H1 (cell line): ENCODE results near the gene PLEKHG2. TPM values are rescaled to one million over a fixed set of nuclear protein-coding genes. Genes with fewer than 3 reads are reported as not detected.

ENCODE experiments used
- ASH2L ChIP-seq: fragments of 200-600, 300-600 bp; sonication (generic); IDR thresholded peaks from one replicate; pipeline ENCODE4 v1.7.1; 2017; ENCODE audit warnings: low read length
- ATF3 ChIP-seq: IDR thresholded peaks from 2 replicates; pipeline ENCODE4 v1.6.1; 2011; ENCODE audit warnings: low read depth, mild to moderate bottlenecking, low read length; ENCODE audit not compliant: insufficient read depth
- CBX5 ChIP-seq: fragments of 300-800, 300-1000 bp; sonication (generic); IDR thresholded peaks from 2 replicates; pipeline ENCODE4 v1.7.1; 2016; ENCODE audit warnings: antibody characterized with exemption, low read length, low read depth
- CREB1 ChIP-seq: IDR thresholded peaks from 2 replicates; pipeline ENCODE4 v1.6.1; 2012; ENCODE audit warnings: inconsistent platforms
- EZH2 ChIP-seq: fragments of 200-600 bp; sonication (generic); IDR thresholded peaks from 2 replicates; pipeline ENCODE4 v1.7.1; 2012; ENCODE audit warnings: low read depth, mild to moderate bottlenecking, moderate library complexity, low read length, inconsistent platforms; ENCODE audit not compliant: severe bottlenecking
- GABPA ChIP-seq: IDR thresholded peaks from 2 replicates; pipeline ENCODE4 v1.6.1; 2011; ENCODE audit warnings: mild to moderate bottlenecking, low read length, moderate library complexity, borderline replicate concordance; ENCODE audit not compliant: insufficient read depth
- HDAC2 ChIP-seq, 2 experiments: fragments of 300-600 bp in 1 of 2; sonication (generic) in 1 of 2; IDR thresholded peaks; 2 replicates each; pipeline ENCODE4 v1.6.1; 2011 to 2012; ENCODE audit warnings: low read depth in 2 of 2, low read length in 2 of 2, mild to moderate bottlenecking in 2 of 2, moderate library complexity in 2 of 2, borderline replicate concordance in 1 of 2, inconsistent platforms in 1 of 2
- JUN ChIP-seq: IDR thresholded peaks from 2 replicates; pipeline ENCODE4 v1.6.1; 2011; ENCODE audit warnings: low read depth, mild to moderate bottlenecking, improper control_type of control experiment, low read length
- KDM4A ChIP-seq: IDR thresholded peaks from one replicate; pipeline ENCODE4 v1.7.1; 2012; ENCODE audit warnings: low read depth, mild to moderate bottlenecking, moderate library complexity, low read length, inconsistent platforms; ENCODE audit not compliant: severe bottlenecking
- MAFK ChIP-seq: IDR thresholded peaks from 2 replicates; pipeline ENCODE4 v1.6.1; 2012; ENCODE audit warnings: low read depth, mild to moderate bottlenecking, improper control_type of control experiment, low read length
- POLR2A ChIP-seq, 2 experiments: IDR thresholded peaks; 1 replicate in 1 of 2; 2 replicates in 1 of 2; pipeline ENCODE4 v1.6.1; 2011; ENCODE audit warnings: low read depth in 2 of 2, low read length in 2 of 2, mild to moderate bottlenecking in 2 of 2; ENCODE audit errors: control extremely low read depth in 1 of 2
- POLR2AphosphoS5 ChIP-seq: IDR thresholded peaks from 2 replicates; pipeline ENCODE4 v1.6.1; 2011; ENCODE audit warnings: low read depth, low read length
- RAD21 ChIP-seq, 2 experiments: IDR thresholded peaks in 1 of 2; conservative IDR thresholded peaks in 1 of 2; 2 replicates each; pipeline ENCODE4 v1.6.1; 2011; ENCODE audit warnings: low read depth in 2 of 2, low read length in 2 of 2, improper control_type of control experiment in 1 of 2, inconsistent platforms in 1 of 2, mild to moderate bottlenecking in 1 of 2, moderate library complexity in 1 of 2
- RXRA ChIP-seq: IDR thresholded peaks from 2 replicates; pipeline ENCODE4 v1.6.1; 2011; ENCODE audit warnings: low read depth, mild to moderate bottlenecking, low read length, moderate library complexity; ENCODE audit not compliant: insufficient read depth
- SAP30 ChIP-seq: fragments of 300-600 bp; sonication (generic); IDR thresholded peaks from 2 replicates; pipeline ENCODE4 v1.7.1; 2012; ENCODE audit warnings: low read length, moderate library complexity, mild to moderate bottlenecking, inconsistent platforms; ENCODE audit not compliant: insufficient read depth, insufficient replicate concordance
- SIN3A ChIP-seq, 2 experiments: IDR thresholded peaks in 1 of 2; conservative IDR thresholded peaks in 1 of 2; 2 replicates each; pipeline ENCODE4 v1.6.1; 2011 to 2012; ENCODE audit warnings: low read length in 2 of 2, improper control_type of control experiment in 1 of 2, low read depth in 1 of 2, mild to moderate bottlenecking in 1 of 2
- SIX5 ChIP-seq: IDR thresholded peaks from 2 replicates; pipeline ENCODE4 v1.6.1; 2011; ENCODE audit warnings: mild to moderate bottlenecking, low read depth, low read length
- SP1 ChIP-seq: IDR thresholded peaks from 2 replicates; pipeline ENCODE4 v1.6.1; 2011; ENCODE audit warnings: low read depth, low read length
- SRF ChIP-seq: IDR thresholded peaks from 2 replicates; pipeline ENCODE4 v1.6.1; 2011; ENCODE audit warnings: mild to moderate bottlenecking, low read depth, low read length, moderate library complexity
- TAF1 ChIP-seq: IDR thresholded peaks from 2 replicates; pipeline ENCODE4 v1.6.1; 2011; ENCODE audit warnings: mild to moderate bottlenecking, low read depth, low read length
- TAF7 ChIP-seq: optimal IDR thresholded peaks from 2 replicates; pipeline ENCODE3; 2011; ENCODE audit warnings: low read depth, mild to moderate bottlenecking, inconsistent platforms, low read length, moderate library complexity, borderline replicate concordance
- YY1 ChIP-seq: IDR thresholded peaks from 2 replicates; pipeline ENCODE4 v1.6.1; 2011; ENCODE audit warnings: low read depth, mild to moderate bottlenecking, low read length
- ZNF274 ChIP-seq: IDR thresholded peaks from 2 replicates; pipeline ENCODE4 v1.7.0; 2012; ENCODE audit warnings: low read length, borderline replicate concordance; ENCODE audit errors: extremely low read depth
- polyA plus RNA-seq, 7 experiments: library from polyadenylated mRNA; depleted of rRNA in 3 of 7; stranded (reverse) in 5 of 7; unstranded in 2 of 7; fragments of >200 nt in 5 of 7; fragments of 200-250 nt in 2 of 7; gene quantifications; 1 replicate in 5 of 7; 2 replicates in 1 of 7; 4 replicates in 1 of 7; pipeline versions ENCODE4 v1.2.1 to v1.2.3, GENCODE V29; 2011 to 2013; ENCODE audit warnings: missing spikeins in 2 of 7, mixed read lengths in 2 of 7
- total RNA-seq: library from RNA; stranded (reverse); fragmentation: NEBNext Ultra II Directional; extraction: Animal tissue kit (Norgen Biotek cat#: 25700); gene quantifications from 2 replicates; pipeline ENCODE4 v1.2.1, GENCODE V29; 2021

PLEKHG2 gene
- total and polyA plus RNA-seq, 2 of the 8 experiments (the other 6 are each of a cell fraction or from before 2014, with no cell fraction given) = 16.9 to 65.7 TPM

- no peak for TF ChIP-seq YY1
- TF ChIP-seq ASH2L = no peak
- TF ChIP-seq CREB1 = peak; percentile 51; the same call in 1 of the 2 replicates
- TF ChIP-seq JUN = no peak
- TF ChIP-seq POLR2A (IDR thresholded peaks at IDR 0.05; ENCODE audit: control extremely low read depth in 1 of 2, low read depth in 2 of 2, low read length in 2 of 2) = no peak; a peak in 1 of 3 replicates
- TF ChIP-seq MAFK = no peak
- no peak for TF ChIP-seq CBX5
- TF ChIP-seq SIN3A (conservative IDR thresholded peaks at IDR 0.05 in 1 of 2, IDR thresholded peaks at IDR 0.05 in 1 of 2; ENCODE audit: low read depth in 1 of 2, low read length in 2 of 2) = peak in 1 of 2 experiments; percentile 88; a peak in 2 of 4 replicates
- no peak for TF ChIP-seq TAF7
- TF ChIP-seq SRF = no peak
- TF ChIP-seq EZH2 = no peak
- no peak for TF ChIP-seq ATF3
- TF ChIP-seq TAF1 = no peak
- TF ChIP-seq SIX5 = no peak
- TF ChIP-seq RXRA = no peak
- 0 out of 2 replicates have a peak, but pooled peaks have one; percentile 60 for TF ChIP-seq POLR2AphosphoS5
- TF ChIP-seq SAP30 = no peak
- no peak for TF ChIP-seq SP1
- TF ChIP-seq HDAC2 (IDR thresholded peaks at IDR 0.05; ENCODE audit: borderline replicate concordance in 1 of 2, low read depth in 2 of 2, low read length in 2 of 2) = 0 out of 4 replicates have a peak, but pooled peaks of 1 of the 2 experiments have one; percentile 35
- peak; percentile 92 to 96 for TF ChIP-seq RAD21 (IDR thresholded peaks at IDR 0.05 in 1 of 2, conservative IDR thresholded peaks at IDR 0.05 in 1 of 2; ENCODE audit: low read depth in 2 of 2, low read length in 2 of 2)
- TF ChIP-seq KDM4A = no peak
- TF ChIP-seq ZNF274 = no peak
- no peak for TF ChIP-seq GABPA
Observed at GRCh38 chr19:39397360-39398296, 14.8 kb upstream of the PLEKHG2 start (continued).
